DOHH2 (cell line): ENCODE data around the gene PMP22.

Experiments
- H3F3A ChIP-seq: fragments of 200-600 bp; sonication (generic), shearing (Covaris generic); 2 replicates; pipeline ENCODE4 v1.6.0; 2016; ENCODE audit warnings: antibody characterized with exemption, mild to moderate bottlenecking; ENCODE audit not compliant: control insufficient read depth, insufficient read depth
- H3K27ac ChIP-seq: fragments of 200-600 bp; sonication (generic); 2 replicates; pipeline ENCODE4 v1.5.1; 2014; ENCODE audit warnings: low read depth, mild to moderate bottlenecking, low read length, moderate library complexity
- H3K27me3 ChIP-seq: fragments of 200-600 bp; sonication (generic); 2 replicates; pipeline ENCODE4 v1.6.1; 2014; ENCODE audit warnings: mild to moderate bottlenecking, low read length, mixed read lengths; ENCODE audit not compliant: control insufficient read depth
- H3K36me3 ChIP-seq: fragments of 200-600 bp; sonication (generic); 2 replicates; pipeline ENCODE4 v1.6.1; 2014; ENCODE audit warnings: mild to moderate bottlenecking, low read length, moderate library complexity, mixed read lengths; ENCODE audit not compliant: control insufficient read depth
- H3K4me1 ChIP-seq: fragments of 200-600 bp; sonication (generic); 2 replicates; pipeline ENCODE4 v1.6.1; 2014; ENCODE audit warnings: mild to moderate bottlenecking, low read length, mixed read lengths; ENCODE audit not compliant: control insufficient read depth
- H3K4me2 ChIP-seq: fragments of 200-600 bp; sonication (generic); 2 replicates; pipeline ENCODE4 v1.6.0; 2014; ENCODE audit warnings: mild to moderate bottlenecking, low read length, moderate library complexity
- H3K4me3 ChIP-seq: fragments of 200-600 bp; sonication (generic); 2 replicates; pipeline ENCODE4 v1.5.1; 2014; ENCODE audit warnings: mild to moderate bottlenecking, low read length, mixed read lengths
- H3K79me2 ChIP-seq: fragments of 200-600 bp; sonication (generic); 2 replicates; pipeline ENCODE4 v1.6.1; 2014; ENCODE audit warnings: mild to moderate bottlenecking, low read length, mixed read lengths; ENCODE audit not compliant: control insufficient read depth
- H3K9me2 ChIP-seq: fragments of 200-600 bp; sonication (generic); replicated peaks from 2 replicates; pipeline ENCODE4 v1.6.1; 2014; ENCODE audit warnings: mild to moderate bottlenecking, low read length, mixed read lengths; ENCODE audit not compliant: control insufficient read depth
- H3K9me3 ChIP-seq: fragments of 200-600 bp; sonication (generic); 2 replicates; pipeline ENCODE4 v1.6.1; 2014; ENCODE audit warnings: antibody characterized with exemption, low read length, mixed read lengths; ENCODE audit not compliant: control insufficient read depth, insufficient read depth
- H4K20me1 ChIP-seq: fragments of 200-600 bp; sonication (generic); 2 replicates; pipeline ENCODE4 v1.6.0; 2014; ENCODE audit warnings: low read depth, mild to moderate bottlenecking, antibody characterized with exemption, low read length, moderate library complexity; ENCODE audit not compliant: control insufficient read depth, insufficient read depth
- CTCF ChIP-seq: fragments of 200-600 bp; sonication (generic); IDR thresholded peaks from one replicate; pipeline ENCODE4 v1.5.1; 2014; ENCODE audit warnings: antibody characterized with exemption, mild to moderate bottlenecking, low read depth, low read length; ENCODE audit not compliant: poor library complexity, severe bottlenecking
- EZH2phosphoT487 ChIP-seq: fragments of 200-600 bp; sonication (generic); IDR thresholded peaks from 2 replicates; pipeline ENCODE4 v1.6.1; 2017; ENCODE audit warnings: borderline replicate concordance, mild to moderate bottlenecking, antibody characterized with exemption, low read length, moderate library complexity, mixed read lengths

PMP22 gene

GRCh38 chr17:15237106-15237425, 28.1 kb downstream of the PMP22 start:
- TF ChIP-seq CTCF, result no peak
- TF ChIP-seq EZH2phosphoT487, result no peak
- Histone ChIP-seq H4K20me1 (no peaks in the 10 kb centered on the region), H3K4me2 (no peak overlapping the region), H3K36me3 (no peaks in the 10 kb centered on the region), H3F3A (no peaks in the 10 kb centered on the region), H3K27me3 (no peaks in the 10 kb centered on the region), H3K79me2 (no peaks in the 10 kb centered on the region), H3K9me3 (no peaks in the 10 kb centered on the region), H3K4me1 (no peaks in the 10 kb centered on the region), H3K4me3 (no peak overlapping the region), H3K9me2 (no peaks in the 10 kb centered on the region), H3K27ac (no peak overlapping the region)

GRCh38 chr17:15236281-15237105, 28.6 kb downstream of the PMP22 start:
- Histone ChIP-seq H3K9me2 (no peaks in the 10 kb centered on the region), H3K4me2 (no peak overlapping the region), H3K27me3 (no peaks in the 10 kb centered on the region), H4K20me1 (no peaks in the 10 kb centered on the region), H3K4me1 (no peaks in the 10 kb centered on the region), H3K9me3 (no peaks in the 10 kb centered on the region), H3K4me3 (no peak overlapping the region), H3K27ac (no peak overlapping the region), H3K36me3 (no peaks in the 10 kb centered on the region), H3F3A (no peaks in the 10 kb centered on the region), H3K79me2 (no peaks in the 10 kb centered on the region)
- no peak for TF ChIP-seq CTCF

- no peaks in the 10 kb centered on the region for H3K27me3 ChIP-seq
- no peaks in the 10 kb centered on the region for H3K9me3 ChIP-seq
- no peaks in the 10 kb centered on the region for H3K4me1 ChIP-seq
- H3K36me3 ChIP-seq, result no peaks in the 10 kb centered on the region
- H3F3A ChIP-seq, result no peaks in the 10 kb centered on the region
- no peaks in the 10 kb centered on the region for H4K20me1 ChIP-seq
- H3K79me2 ChIP-seq, result no peaks in the 10 kb centered on the region
- H3K4me3 ChIP-seq, result no peak overlapping the region
- H3K4me2 ChIP-seq, result no peak overlapping the region
- H3K9me2 ChIP-seq, result no peaks in the 10 kb centered on the region
- H3K27ac ChIP-seq, result no peak overlapping the region
- no peak for TF ChIP-seq CTCF
- no peak for TF ChIP-seq EZH2phosphoT487
These were observed 31.2 kb downstream of the PMP22 start for GRCh38 chr17:15233971-15234370.
